LNCAP (cell line): ENCODE results near the gene COL25A1.

Experiments used
- CTCF ChIP-seq: fragments of 450-650 bp; IDR thresholded peaks from 2 replicates; pipeline ENCODE4 v1.5.1; 2017; ENCODE audit warnings: mild to moderate bottlenecking

The COL25A1 gene

GRCh38 chr4:109156356-109156755 is 146.1 kb downstream of the COL25A1 start:
- no peak for TF ChIP-seq CTCF

GRCh38 chr4:109155682-109156283 is 146.7 kb downstream of the COL25A1 start:
- no peak for TF ChIP-seq CTCF

GRCh38 chr4:109155084-109155483 is 147.4 kb downstream of the COL25A1 start:
- TF ChIP-seq CTCF = no peak

- TF ChIP-seq CTCF = no peak
Observed at GRCh38 chr4:109154424-109154823, 148.0 kb downstream of the COL25A1 start.

GRCh38 chr4:109149836-109150235 is 152.6 kb downstream of the COL25A1 start:
- TF ChIP-seq CTCF = no peak

GRCh38 chr4:109148577-109149075 is 153.8 kb downstream of the COL25A1 start:
- TF ChIP-seq CTCF = no peak

GRCh38 chr4:109147135-109147534 is 155.3 kb downstream of the COL25A1 start:
- TF ChIP-seq CTCF = no peak

GRCh38 chr4:109146499-109146898 is 156.0 kb downstream of the COL25A1 start:
- TF ChIP-seq CTCF = no peak
